Activated naive CD4-positive, alpha-beta T cell treated with Interleukin-2 at 50 U/mL for 16 hours (primary cell): ENCODE results near the gene SPHK2.
A peak's percentile ranks its signal among the peaks of the same experiment; 100 is the strongest.
"Not testable (repeated sequence)": the region's sequence is repeated elsewhere in the genome, so short reads cannot be mapped to it uniquely, and the experiment has no call there.

Experiments
- DNase-seq: peaks from one replicate; pipeline ENCODE4 v3.0.0-alpha.2; 2020

SPHK2 gene

GRCh38 chr19:48618916-48619691, at the start of gene SPHK2, which contains the start of gene RPL18:
TSS of gene SPHK2 (plus strand) at chr19:48619506. CDS start at chr19:48620515, 1,009 bp downstream.
TSS of gene RPL18 (minus strand) at chr19:48619178. CDS start at chr19:48619143, 35 bp downstream.
- DNase-seq, result peak; percentile 96

DNA sequence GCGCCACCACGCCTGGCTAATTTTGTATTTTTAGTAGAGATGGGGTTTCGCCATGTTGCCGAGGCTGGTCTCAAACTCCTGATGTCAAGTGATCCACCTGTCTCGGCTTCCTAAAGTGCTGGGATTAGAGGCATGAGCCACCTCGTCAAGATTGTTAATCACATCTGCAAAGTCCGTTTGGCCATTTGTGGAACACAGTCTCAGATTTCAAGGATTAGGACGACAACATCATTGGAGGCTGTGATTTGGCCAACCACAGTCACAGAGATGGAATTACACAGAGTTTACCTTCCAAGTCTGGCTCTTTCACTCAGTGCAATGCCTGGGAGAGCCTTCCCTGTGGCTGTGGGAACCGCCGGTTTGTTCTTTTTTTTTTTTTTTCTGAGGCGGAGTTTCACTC, 49.5 kb upstream of the SPHK2 start:
- DNase-seq, result no peak

DNA sequence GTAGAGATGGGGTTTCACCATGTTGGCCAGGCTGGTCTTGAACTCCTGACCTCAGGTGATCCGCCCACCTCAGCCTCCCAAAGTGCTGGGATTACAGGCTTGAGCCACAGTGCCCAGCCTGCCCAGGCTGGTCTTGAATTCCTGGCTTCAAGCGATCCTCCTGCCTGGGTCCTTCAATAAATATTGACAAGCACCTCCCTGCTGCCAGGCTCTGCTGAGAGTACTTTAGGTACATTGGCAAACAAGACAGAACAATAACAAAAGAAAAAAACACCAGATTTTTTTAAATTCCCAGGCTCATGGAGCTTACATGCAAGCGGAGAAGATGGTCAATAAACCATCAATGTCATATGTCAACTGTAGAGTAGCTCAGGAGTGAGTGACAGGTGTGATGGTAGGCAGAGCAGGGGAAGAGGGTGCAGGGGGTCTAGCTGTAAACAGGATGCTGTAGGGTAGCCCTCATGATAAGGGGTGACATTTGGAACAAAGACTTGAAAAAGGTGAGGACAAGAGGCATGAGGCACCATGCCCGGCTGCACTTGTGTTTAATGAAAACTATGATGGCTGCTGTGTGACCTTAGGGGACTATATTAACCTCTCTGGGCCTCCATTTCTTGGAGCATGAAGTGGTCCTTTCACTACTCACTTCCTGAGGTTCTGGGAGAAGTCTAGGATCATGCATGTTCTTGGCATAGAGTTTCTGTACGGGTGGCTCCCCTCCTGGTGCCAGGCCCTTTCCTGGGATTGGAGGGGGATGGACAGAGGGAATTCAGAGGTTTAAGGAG, 47.7 kb upstream of the SPHK2 start:
- no peak for DNase-seq

- no peak for DNase-seq
Measured at GRCh38 chr19:48573163-48573505, 46.2 kb upstream of the SPHK2 start.

GRCh38 chr19:48575931-48576622, 43.2 kb upstream of the SPHK2 start:
- DNase-seq, result no peak

- DNase-seq, result not testable (repeated sequence)
Measured at GRCh38 chr19:48577908-48578307, 41.4 kb upstream of the SPHK2 start.

GRCh38 chr19:48578891-48579290, 40.4 kb upstream of the SPHK2 start:
- DNase-seq, result no peak

DNA sequence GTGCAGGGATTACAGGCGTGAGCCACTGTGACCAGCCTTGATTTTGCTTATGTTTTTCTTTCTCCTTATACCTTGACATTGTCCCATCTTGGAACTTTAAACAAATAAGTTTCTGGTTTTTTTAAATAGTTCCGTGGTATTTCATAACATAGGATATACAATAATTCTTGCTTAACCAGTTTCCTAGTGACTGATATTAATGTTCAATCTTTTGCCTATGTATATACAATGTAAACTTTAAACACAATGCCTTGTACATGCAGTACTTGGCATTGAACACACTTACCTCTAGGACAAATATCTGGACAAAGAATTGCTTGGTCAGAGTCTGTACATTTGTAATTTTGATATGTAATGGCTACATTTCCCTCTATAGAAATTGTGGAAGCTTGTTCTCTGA, 37.1 kb upstream of the SPHK2 start:
- DNase-seq, result no peak

DNA sequence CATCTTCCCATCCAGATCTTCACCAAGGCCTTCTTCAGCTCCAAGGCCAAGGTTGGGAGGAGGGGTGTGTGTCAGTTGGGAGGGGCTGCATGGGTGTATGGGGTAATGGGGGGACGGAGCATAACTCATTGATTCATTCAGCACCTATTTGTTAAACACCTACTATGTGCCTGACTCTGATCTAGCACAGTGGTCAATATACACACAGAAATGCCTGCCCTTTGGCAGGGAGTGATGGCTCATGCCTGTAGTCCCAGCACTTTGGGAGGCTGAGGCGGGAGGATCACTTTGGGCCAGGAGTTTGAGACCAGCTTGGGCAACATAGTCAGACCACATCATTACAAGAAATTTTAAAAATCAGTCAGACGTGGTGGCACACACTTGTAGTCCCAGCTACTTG, 31.9 kb upstream of the SPHK2 start:
- DNase-seq, result no peak

DNA sequence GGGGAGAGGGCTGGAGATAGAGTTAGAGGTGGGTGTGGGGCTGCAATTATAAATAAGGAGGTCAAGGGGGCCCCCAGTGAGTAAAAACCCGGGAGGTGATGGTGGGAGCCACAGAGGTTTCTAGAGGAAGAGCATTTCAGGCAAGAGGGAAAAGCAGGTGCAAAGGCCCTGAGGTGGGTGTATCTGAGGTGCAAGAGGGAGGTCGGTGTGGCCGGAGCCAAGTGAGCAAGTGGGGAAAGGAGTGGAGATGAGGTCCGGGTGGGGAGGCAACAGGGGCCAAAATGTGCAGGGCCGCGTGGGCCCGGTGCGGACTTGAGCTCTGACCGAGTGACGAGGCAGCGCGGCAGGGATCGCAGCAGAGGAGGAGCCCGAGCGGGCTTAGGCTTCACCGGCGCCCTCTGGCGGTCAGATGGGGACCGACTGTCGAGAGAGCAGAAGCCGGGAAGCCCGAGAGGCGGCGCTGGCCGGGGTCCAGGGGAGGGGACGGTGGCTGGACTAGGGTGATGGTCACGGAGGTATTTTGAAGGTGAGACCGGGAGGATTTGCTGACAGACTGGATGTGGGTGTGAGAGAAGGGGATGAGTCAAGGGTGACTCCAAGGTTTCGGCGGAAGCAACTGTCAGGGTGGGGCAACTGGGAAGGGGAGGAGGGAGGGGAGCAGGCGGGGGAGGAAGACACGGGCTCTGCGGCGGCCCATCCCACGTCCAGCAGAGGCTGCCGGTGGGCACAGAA, 30.5 kb upstream of the SPHK2 start:
- DNase-seq, result peak; percentile 86

DNA sequence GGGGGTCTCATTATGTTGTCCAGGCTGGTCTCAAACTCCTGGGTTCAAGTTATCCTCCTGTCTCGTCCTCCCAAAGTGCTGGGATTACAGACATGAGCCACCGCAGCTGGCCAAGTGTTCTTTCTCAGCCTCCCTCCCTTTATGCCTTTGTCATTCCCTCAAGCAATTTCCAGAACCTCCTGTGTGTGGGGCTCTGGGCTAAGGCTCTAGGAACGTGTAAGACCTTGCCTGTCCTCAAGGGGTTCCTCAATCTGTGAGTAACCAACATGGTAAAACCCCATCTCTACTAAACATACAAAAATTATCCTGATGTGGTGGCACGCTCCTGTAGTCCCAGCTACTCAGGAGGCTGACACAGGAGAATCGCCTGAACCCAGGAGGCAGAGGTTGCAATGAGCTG, 28.3 kb upstream of the SPHK2 start:
- DNase-seq, result no peak

DNA sequence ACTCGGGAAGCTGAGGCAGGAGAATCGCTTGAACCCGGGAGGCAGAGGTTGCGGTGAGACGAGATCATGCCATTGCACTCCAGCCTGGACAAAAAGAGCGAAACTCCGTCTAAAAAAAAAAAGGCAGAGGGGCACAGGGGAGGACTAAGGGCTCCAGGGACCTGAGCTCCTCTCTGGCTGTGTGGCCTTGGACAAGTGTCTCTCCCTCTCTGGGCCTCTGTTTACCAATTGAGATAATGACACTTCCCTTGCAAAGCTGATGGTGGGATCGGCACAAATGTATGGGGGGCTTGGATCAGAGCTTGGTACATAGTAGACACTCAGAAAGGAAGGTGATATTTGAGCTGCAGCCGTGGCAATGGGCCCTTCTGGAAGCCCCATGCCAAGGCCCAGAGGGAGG, 24.1 kb upstream of the SPHK2 start:
- DNase-seq, result no peak

GRCh38 chr19:48595833-48596232, 23.5 kb upstream of the SPHK2 start:
- DNase-seq, result no peak

DNA sequence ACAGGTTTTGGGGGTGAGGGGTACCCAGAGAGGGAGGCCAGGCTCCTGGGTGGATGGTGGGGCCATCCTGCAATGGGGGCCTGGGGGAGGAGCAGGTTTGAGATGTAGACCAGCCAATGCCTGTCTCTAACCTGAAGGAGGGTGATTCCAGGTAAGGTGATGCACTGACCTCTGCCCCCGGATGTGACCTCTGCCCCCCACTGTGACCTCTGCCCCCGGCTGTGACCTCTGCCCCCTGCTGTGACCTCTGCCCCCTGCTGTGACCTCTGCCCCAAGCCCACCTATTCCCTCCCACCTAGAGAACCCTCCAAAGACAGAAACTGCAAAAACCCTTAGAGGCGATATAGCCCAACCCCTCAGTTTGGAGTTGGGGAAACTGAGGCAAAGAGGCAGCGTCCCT, 23.1 kb upstream of the SPHK2 start:
- no peak for DNase-seq

- DNase-seq, result peak; percentile 66
Measured at GRCh38 chr19:48596679-48597465, 22.4 kb upstream of the SPHK2 start.

- no peak for DNase-seq
Measured at GRCh38 chr19:48598996-48599700, 20.2 kb upstream of the SPHK2 start.

DNA sequence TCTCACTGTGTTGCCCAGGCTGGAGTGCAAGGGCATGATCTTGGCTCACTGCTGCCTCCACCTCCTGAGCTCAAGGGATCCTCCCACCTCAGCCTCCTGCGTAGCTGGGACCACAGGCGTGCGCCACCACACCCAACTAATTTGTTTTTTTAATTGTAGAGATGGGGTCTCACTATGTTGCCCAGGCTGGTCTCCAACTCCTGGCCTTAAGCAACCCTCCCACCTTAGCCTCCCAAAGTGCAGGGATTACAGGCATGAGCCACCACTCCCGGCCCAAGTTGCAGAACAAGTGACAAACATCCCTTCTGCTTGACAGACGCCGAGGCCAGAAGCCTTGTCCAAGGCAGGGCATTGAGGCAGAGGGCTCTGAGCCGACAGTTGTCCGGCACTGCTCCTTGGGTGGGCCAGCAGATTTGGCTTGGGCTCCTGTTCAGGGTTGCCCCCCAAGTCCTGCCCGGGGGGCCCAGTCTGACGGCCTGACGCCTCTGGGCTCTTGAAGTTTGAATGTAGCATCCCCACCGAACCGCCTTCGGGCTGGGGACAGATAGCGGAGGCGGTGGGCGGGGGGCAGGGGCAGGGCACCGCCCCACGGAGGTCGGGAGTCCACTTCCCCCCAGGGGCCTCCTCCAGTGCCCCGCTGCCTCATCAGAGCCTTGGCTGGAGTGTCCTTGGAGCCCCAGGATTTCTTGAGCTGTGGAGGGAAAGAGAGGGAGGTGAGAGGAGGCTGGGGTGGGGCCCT, 18.5 kb upstream of the SPHK2 start:
- no peak for DNase-seq

- no peak for DNase-seq
Measured at GRCh38 chr19:48603001-48603400, 16.3 kb upstream of the SPHK2 start.

- DNase-seq, result no peak
Measured at GRCh38 chr19:48603449-48603848, 15.9 kb upstream of the SPHK2 start.

- DNase-seq, result no peak
Measured at GRCh38 chr19:48603850-48604249, 15.5 kb upstream of the SPHK2 start.
